ENCODE results near the gene IRX1. TPM values are rescaled to one million over a fixed set of nuclear protein-coding genes. Genes with fewer than 3 reads are reported as not detected.

The IRX1 gene
- total RNA-seq, 2 experiments from 2014 or later, result not detected

DNA sequence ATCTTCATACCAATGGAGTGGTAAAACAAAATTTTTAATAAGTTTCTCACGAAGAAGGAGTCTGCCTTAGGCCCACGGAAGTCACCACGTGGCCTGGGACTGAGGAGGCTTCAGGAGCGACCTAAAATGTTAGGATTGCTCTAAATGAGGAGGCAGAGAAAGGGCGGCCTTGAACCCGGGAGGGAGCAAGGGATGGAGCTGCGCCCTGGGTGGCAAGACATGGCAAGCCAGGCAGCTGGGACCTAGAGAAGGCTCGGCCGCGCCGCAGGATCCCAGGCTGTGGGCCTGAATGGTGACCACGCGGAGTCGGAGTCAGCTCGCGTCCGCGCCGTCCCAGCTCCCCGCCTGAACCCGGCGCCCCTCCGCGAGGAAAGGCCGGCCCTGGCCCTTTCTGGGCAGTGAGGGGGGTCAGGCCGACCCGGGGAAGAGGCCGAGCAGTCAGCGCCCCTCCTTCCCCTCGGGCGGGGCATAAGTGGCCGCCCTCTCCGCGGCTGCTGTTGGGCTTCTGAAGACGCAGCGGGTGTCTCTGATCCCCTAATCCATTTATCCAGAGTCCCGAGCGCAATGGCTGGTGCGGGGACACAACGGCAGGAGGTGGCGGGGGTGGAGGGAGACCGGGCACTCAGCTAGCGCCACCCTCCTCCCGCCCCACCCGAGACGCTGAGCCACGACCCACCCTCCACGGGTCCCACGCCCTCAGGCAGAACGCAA is 10.6 kb downstream of the IRX1 start:
- no peak for DNase-seq
- ATAC-seq, result no peak
- Mint-ChIP-seq H3K9me3 (ENCODE audit: low read depth) (no peaks in the 10 kb centered on the region), H3K4me3 (no peak overlapping the region), H3K4me1 (no peaks in the 10 kb centered on the region), H3K27me3 (peaks cover 44% of the 10 kb centered on the region), H3K36me3 (peaks cover 5% of the 10 kb centered on the region), H3K27ac (no peak overlapping the region)
- CTCF ChIA-PET, result no interaction called here

GRCh38 chr5:3607541-3608181 is 12.0 kb downstream of the IRX1 start:
- Mint-ChIP-seq H3K9me3 (ENCODE audit: low read depth) (no peaks in the 10 kb centered on the region), H3K27ac (no peak overlapping the region), H3K4me1 (no peaks in the 10 kb centered on the region), H3K4me3 (no peak overlapping the region), H3K27me3 (peaks cover 33% of the 10 kb centered on the region), H3K36me3 (no peaks in the 10 kb centered on the region)
- DNase-seq, result no peak
- ATAC-seq, result no peak
- CTCF ChIA-PET, result no interaction called here

DNA sequence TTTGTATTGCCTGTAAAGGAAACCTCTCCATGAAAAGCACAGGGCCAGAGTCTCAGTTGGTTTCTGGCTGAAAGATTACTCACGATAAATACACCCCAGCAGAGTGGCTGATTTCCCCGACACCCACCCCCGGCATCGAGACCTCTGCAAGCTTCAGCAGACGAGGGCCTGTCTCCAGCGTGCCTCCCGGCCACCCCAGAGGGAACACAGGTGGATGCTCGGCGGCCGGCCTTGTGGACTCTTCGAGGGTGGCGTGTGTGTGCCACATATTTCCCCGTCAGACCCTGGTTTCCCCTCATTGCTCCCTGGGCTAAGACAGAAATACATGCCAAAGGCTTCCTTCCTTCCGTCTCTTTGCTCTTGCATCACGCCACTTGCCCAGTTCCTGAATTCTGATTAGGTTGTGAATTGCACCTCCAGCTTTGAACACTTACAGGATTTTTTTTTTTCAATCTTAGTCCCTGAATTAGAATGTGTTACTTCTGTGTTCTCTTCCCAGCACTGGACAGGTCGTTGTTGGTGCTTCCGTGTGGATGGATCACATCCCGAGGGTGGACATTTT is 13.6 kb downstream of the IRX1 start:
- no peak overlapping the region for H3K4me3 Mint-ChIP-seq
- H3K9me3 Mint-ChIP-seq (ENCODE audit: low read depth), result no peaks in the 10 kb centered on the region
- H3K36me3 Mint-ChIP-seq, result no peaks in the 10 kb centered on the region
- no peak for DNase-seq
- H3K4me1 Mint-ChIP-seq, result no peaks in the 10 kb centered on the region
- CTCF ChIA-PET, result no interaction called here
- H3K27me3 Mint-ChIP-seq, result peaks cover 19% of the 10 kb centered on the region
- ATAC-seq, result no peak
- H3K27ac Mint-ChIP-seq, result no peak overlapping the region

- no peak overlapping the region for H3K27ac Mint-ChIP-seq
- H3K27me3 Mint-ChIP-seq, result peaks cover 5% of the 10 kb centered on the region
- no peaks in the 10 kb centered on the region for H3K9me3 Mint-ChIP-seq (ENCODE audit: low read depth)
- no peaks in the 10 kb centered on the region for H3K4me1 Mint-ChIP-seq
- no peak overlapping the region for H3K4me3 Mint-ChIP-seq
- H3K36me3 Mint-ChIP-seq, result no peaks in the 10 kb centered on the region
- ATAC-seq (no peak), DNase-seq (no peak)
- CTCF ChIA-PET, result no interaction called here
Measured at GRCh38 chr5:3612591-3613042, 17.0 kb downstream of the IRX1 start.

DNA sequence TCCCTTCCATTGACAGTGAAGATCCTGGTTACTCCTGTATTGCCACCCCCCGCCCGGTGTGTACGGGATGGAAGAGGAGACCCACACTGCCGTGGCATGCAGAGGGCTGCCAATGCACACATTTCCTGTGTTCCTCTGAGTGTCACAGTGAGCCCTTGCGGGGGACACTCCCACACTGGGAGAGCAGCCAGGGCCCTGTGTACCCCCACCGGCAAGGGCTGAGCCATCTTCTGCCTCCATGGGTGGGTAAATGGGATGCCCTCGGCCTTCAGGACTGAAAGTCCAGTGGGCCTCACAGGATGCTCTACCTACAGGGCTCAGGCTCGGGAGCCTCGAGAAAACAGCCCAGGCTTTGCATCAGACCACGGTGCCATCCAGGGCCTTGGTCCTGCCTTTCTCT is 18.1 kb downstream of the IRX1 start:
- DNase-seq (no peak), ATAC-seq (no peak)
- CTCF ChIA-PET, result no interaction called here
- no peak overlapping the region for H3K4me3 Mint-ChIP-seq
- no peaks in the 10 kb centered on the region for H3K9me3 Mint-ChIP-seq (ENCODE audit: low read depth)
- H3K4me1 Mint-ChIP-seq, result no peaks in the 10 kb centered on the region
- H3K36me3 Mint-ChIP-seq, result no peaks in the 10 kb centered on the region
- no peak overlapping the region for H3K27ac Mint-ChIP-seq
- no peaks in the 10 kb centered on the region for H3K27me3 Mint-ChIP-seq

- H3K27me3 Mint-ChIP-seq, result no peaks in the 10 kb centered on the region
- no peak overlapping the region for H3K4me3 Mint-ChIP-seq
- ATAC-seq, result no peak
- no peaks in the 10 kb centered on the region for H3K36me3 Mint-ChIP-seq
- no peaks in the 10 kb centered on the region for H3K4me1 Mint-ChIP-seq
- DNase-seq, result no peak
- no peaks in the 10 kb centered on the region for H3K9me3 Mint-ChIP-seq (ENCODE audit: low read depth)
- H3K27ac Mint-ChIP-seq, result no peak overlapping the region
- CTCF ChIA-PET, result no interaction called here
Measured at GRCh38 chr5:3615217-3615616, 19.6 kb downstream of the IRX1 start.

DNA sequence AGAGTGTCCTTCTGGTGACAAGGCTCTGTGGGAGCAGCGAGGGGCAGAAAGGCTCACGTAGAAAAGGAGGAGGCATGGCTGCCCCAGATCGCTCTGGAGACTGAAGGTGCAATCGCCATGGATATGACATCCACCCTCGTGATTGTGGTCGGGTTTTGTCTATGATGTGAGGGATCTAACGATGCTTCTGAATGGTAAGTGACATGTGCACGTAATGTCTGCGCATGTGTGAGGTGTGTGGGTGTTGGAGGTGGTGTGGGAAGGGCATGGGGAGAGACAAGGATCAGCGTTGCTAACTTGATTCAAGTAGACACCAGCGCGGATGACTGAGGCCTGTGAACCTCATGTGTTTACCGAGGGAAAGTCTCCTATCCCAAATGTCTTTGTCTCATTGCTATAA is 20.2 kb downstream of the IRX1 start:
- no peak overlapping the region for H3K27ac Mint-ChIP-seq
- no peaks in the 10 kb centered on the region for H3K4me1 Mint-ChIP-seq
- DNase-seq, result no peak
- no peaks in the 10 kb centered on the region for H3K27me3 Mint-ChIP-seq
- no peak for ATAC-seq
- CTCF ChIA-PET, result no interaction called here
- no peak overlapping the region for H3K4me3 Mint-ChIP-seq
- no peaks in the 10 kb centered on the region for H3K36me3 Mint-ChIP-seq
- no peaks in the 10 kb centered on the region for H3K9me3 Mint-ChIP-seq (ENCODE audit: low read depth)

- DNase-seq (no peak), ATAC-seq (no peak)
- Mint-ChIP-seq H3K36me3 (no peaks in the 10 kb centered on the region), H3K4me1 (no peaks in the 10 kb centered on the region), H3K27me3 (no peaks in the 10 kb centered on the region), H3K27ac (no peak overlapping the region), H3K4me3 (no peak overlapping the region), H3K9me3 (ENCODE audit: low read depth) (no peaks in the 10 kb centered on the region)
- CTCF ChIA-PET, result no interaction called here
Measured at GRCh38 chr5:3619579-3619978, 23.9 kb downstream of the IRX1 start.

DNA sequence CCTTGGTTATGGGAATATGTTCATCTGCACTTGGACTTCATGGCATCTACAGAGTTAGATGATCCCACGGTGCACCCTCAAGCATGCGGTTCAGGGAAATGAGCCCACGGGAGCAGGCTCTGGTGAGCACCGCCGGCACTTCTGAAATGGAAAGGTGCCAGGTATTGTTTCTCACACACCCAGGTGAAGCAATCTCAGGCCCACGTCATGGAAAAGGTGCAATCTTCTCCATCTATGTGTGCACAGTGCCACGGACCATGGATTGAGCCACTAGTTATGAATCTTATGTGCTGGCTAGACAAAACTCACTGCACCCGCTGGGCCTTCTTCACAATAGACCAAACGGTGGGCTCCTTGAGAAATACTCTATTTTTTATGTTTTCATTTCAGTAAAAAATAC is 27.3 kb downstream of the IRX1 start:
- Mint-ChIP-seq H3K9me3 (ENCODE audit: low read depth) (peaks cover 7% of the 10 kb centered on the region), H3K4me3 (no peak overlapping the region), H3K36me3 (no peaks in the 10 kb centered on the region), H3K4me1 (no peaks in the 10 kb centered on the region), H3K27me3 (no peaks in the 10 kb centered on the region), H3K27ac (no peak overlapping the region)
- CTCF ChIA-PET, result no interaction called here
- ATAC-seq (no peak), DNase-seq (no peak)

DNA sequence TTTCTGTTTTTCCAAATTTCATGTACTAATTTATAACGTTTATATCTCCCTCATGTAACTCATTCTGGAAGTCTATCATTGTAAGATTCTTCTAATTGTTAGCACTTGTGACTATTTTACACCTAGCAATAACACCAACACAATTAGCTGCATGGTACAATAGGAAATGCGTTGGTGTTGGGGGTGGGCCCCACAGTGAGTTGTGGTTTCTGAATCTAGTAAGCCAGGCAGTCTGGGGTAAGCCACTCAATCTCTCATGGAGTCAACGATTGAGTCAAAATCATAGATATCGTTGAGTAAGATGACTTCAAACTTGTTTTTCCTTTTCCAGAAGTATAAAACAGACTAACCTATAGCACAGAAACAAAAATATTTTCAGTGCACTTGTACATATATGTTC is 30.0 kb downstream of the IRX1 start:
- no peak overlapping the region for H3K27ac Mint-ChIP-seq
- no peaks in the 10 kb centered on the region for H3K4me1 Mint-ChIP-seq
- H3K4me3 Mint-ChIP-seq, result no peak overlapping the region
- DNase-seq (no peak), ATAC-seq (no peak)
- H3K36me3 Mint-ChIP-seq, result no peaks in the 10 kb centered on the region
- CTCF ChIA-PET, result no interaction called here
- no peaks in the 10 kb centered on the region for H3K27me3 Mint-ChIP-seq
- peaks cover 7% of the 10 kb centered on the region for H3K9me3 Mint-ChIP-seq (ENCODE audit: low read depth)

DNA sequence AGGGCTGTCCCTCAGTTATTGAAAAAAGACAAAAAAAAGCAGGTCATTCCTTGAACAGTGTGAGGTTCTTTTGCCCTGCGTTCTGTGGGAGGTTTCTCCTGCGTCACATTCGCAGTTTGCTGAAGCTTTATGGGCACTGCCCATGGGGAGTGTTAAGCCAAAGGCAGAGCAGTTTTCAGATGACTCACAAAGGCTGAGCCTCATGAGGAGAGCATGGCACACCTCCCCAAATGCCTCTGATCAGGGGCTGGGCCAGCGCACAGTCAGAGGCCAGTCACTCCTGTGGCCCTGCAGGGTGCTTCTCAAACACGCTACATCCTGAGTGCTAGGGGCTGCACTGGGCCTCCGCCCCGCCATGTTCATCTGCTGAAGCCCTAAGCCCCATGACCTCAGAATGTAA is 38.4 kb downstream of the IRX1 start:
- ATAC-seq (no peak), DNase-seq (no peak)
- no peaks in the 10 kb centered on the region for H3K27me3 Mint-ChIP-seq
- H3K27ac Mint-ChIP-seq, result no peak overlapping the region
- CTCF ChIA-PET, result no interaction called here
- no peaks in the 10 kb centered on the region for H3K36me3 Mint-ChIP-seq
- peaks cover 7% of the 10 kb centered on the region for H3K9me3 Mint-ChIP-seq (ENCODE audit: low read depth)
- no peak overlapping the region for H3K4me3 Mint-ChIP-seq
- no peaks in the 10 kb centered on the region for H3K4me1 Mint-ChIP-seq

DNA sequence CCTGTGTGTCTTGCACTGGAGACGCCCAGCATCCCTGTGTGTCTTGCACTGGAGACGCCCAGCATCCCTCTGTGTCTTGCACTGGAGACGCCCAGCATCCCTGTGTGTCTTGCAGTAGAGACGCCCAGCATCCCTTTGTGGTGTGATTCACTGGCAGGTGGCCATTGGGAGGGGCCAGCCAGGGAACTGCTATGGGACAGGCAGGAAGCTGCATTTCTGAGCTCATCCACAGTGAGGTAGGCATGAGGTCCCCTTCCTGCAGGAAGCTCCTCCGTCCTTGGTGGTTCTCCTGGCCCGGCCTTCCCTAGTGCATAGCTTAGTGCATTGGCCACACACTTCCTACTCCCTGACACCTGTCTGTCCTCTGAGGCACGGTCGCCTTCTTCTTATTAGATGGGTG is 43.5 kb downstream of the IRX1 start:
- Mint-ChIP-seq H3K27ac (no peak overlapping the region), H3K27me3 (no peaks in the 10 kb centered on the region), H3K9me3 (ENCODE audit: low read depth) (peaks cover 5% of the 10 kb centered on the region), H3K36me3 (no peaks in the 10 kb centered on the region), H3K4me1 (no peaks in the 10 kb centered on the region), H3K4me3 (no peak overlapping the region)
- ATAC-seq, result no peak
- CTCF ChIA-PET, result no interaction called here
- no peak for DNase-seq

- DNase-seq (no peak), ATAC-seq (no peak)
- H3K27me3 Mint-ChIP-seq, result no peaks in the 10 kb centered on the region
- CTCF ChIA-PET, result no interaction called here
- H3K36me3 Mint-ChIP-seq, result no peaks in the 10 kb centered on the region
- H3K9me3 Mint-ChIP-seq (ENCODE audit: low read depth), result no peaks in the 10 kb centered on the region
- no peak overlapping the region for H3K27ac Mint-ChIP-seq
- no peaks in the 10 kb centered on the region for H3K4me1 Mint-ChIP-seq
- H3K4me3 Mint-ChIP-seq, result no peak overlapping the region
Measured at GRCh38 chr5:3642231-3642630, 46.6 kb downstream of the IRX1 start.

DNA sequence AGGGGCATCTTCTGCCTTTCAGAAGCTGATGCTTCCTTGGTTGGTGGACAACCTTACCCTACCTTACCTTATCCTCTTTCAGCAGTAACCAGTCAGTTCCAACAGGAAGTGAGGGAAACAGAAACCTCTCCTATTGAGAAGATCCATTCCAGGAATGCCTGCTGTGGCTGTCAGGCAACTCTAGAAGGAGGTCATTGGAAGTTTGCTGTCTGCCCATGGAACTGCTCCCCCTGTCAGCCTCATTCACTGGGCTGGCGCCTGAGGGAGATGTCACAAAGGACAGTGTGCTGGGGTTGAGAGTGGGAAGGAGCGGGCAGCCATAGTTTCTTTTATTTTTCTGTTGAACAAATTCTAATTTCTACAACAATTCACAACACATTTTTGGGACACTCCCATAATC is 54.7 kb downstream of the IRX1 start:
- Mint-ChIP-seq H3K27ac (no peak overlapping the region), H3K9me3 (ENCODE audit: low read depth) (peaks cover 4% of the 10 kb centered on the region), H3K4me3 (no peak overlapping the region), H3K27me3 (no peaks in the 10 kb centered on the region), H3K36me3 (no peaks in the 10 kb centered on the region), H3K4me1 (no peaks in the 10 kb centered on the region)
- DNase-seq (no peak), ATAC-seq (no peak)
- CTCF ChIA-PET, result no interaction called here

Measured in activated CD8-positive, alpha-beta memory T cell treated with anti-CD3 and anti-CD28 coated beads, Interleukin-2, amount 10 ng/mL, durations not matched to agents 7 days and 5 days (primary cell).